H1 (cell line): ENCODE data around the gene ADAD2. TPM values are rescaled to one million over a fixed set of nuclear protein-coding genes. Genes with fewer than 3 reads are reported as not detected.
A peak's percentile ranks its signal among the peaks of the same experiment; 100 is the strongest.

Experiments
- CTCF ChIA-PET: fragments of 300-600 bp; sonication (Branson Sonifier 250); formaldehyde crosslinking; loops from one replicate; lab custom pipeline; 2021; ENCODE audit not compliant: partially characterized antibody; lab: Charles Lee
- POLR2A ChIA-PET: fragments of 300-600 bp; sonication (Branson Sonifier 250); formaldehyde crosslinking; loops from one replicate; lab custom pipeline; 2021; ENCODE audit warnings: inconsistent platforms; ENCODE audit not compliant: partially characterized antibody; lab: Charles Lee
- DNase-seq, 2 experiments: peaks; one replicate each; pipeline versions ENCODE4 v3.0.0 to v3.0.0-alpha.2; 2010 to 2022; ENCODE audit warnings: low spot score in 2 of 2, low read depth in 1 of 2, mixed read lengths in 1 of 2
- FAIRE-seq: peaks from 2 replicates; lab custom pipeline; 2011; peaks lifted over from hg19 to GRCh38; lab: Jason Lieb, UNC
- H2AFZ ChIP-seq: 2 replicates; pipeline ENCODE4 v1.8.1; 2012; ENCODE audit warnings: low read length, inconsistent platforms
- H2AK5ac ChIP-seq: 2 replicates; pipeline ENCODE4 v1.6.1; 2013; ENCODE audit warnings: low read depth, low read length
- H2BK120ac ChIP-seq: replicated peaks from 2 replicates; pipeline ENCODE3; 2013; ENCODE audit warnings: low read depth, low read length, inconsistent platforms
- H2BK12ac ChIP-seq: 2 replicates; pipeline ENCODE4 v1.6.1; 2013; ENCODE audit warnings: low read depth, low read length
- H2BK15ac ChIP-seq: 2 replicates; pipeline ENCODE4 v1.6.1; 2013; ENCODE audit warnings: low read length
- H2BK20ac ChIP-seq: 2 replicates; pipeline ENCODE4 v1.6.1; 2013; ENCODE audit warnings: low read length
- H2BK5ac ChIP-seq: 2 replicates; pipeline ENCODE4 v1.6.1; 2013; ENCODE audit warnings: low read depth, low read length
- H3K14ac ChIP-seq: 2 replicates; pipeline ENCODE4 v1.6.1; 2013; ENCODE audit warnings: inconsistent platforms; ENCODE audit not compliant: insufficient read length
- H3K18ac ChIP-seq: 2 replicates; pipeline ENCODE4 v1.6.1; 2013; ENCODE audit warnings: low read length; ENCODE audit errors: extremely low read depth
- H3K23ac ChIP-seq: 2 replicates; pipeline ENCODE4 v1.6.1; 2013; ENCODE audit warnings: inconsistent platforms; ENCODE audit not compliant: insufficient read length
- H3K23me2 ChIP-seq: 2 replicates; pipeline ENCODE4 v1.6.1; 2013; ENCODE audit warnings: low read depth, low read length
- H3K27ac ChIP-seq: 2 replicates; pipeline ENCODE4 v1.6.1; 2011; ENCODE audit warnings: low read depth, low read length, inconsistent platforms
- H3K27me3 ChIP-seq, 4 experiments: replicated peaks in 1 of 4; 1 replicate in 1 of 4; 2 replicates in 3 of 4; pipeline versions ENCODE4 v1.6.1 to v1.8.1; 2011 to 2013; ENCODE audit warnings: low read length in 3 of 4, mild to moderate bottlenecking in 3 of 4, inconsistent platforms in 2 of 4, mixed read lengths in 2 of 4, moderate library complexity in 1 of 4; ENCODE audit not compliant: control insufficient read depth in 3 of 4, insufficient read depth in 3 of 4; ENCODE audit errors: extremely low read depth in 1 of 4
- H3K36me3 ChIP-seq, 4 experiments: 2 replicates each; pipeline versions ENCODE4 v1.6.1 to v1.8.1; 2011 to 2013; ENCODE audit warnings: mild to moderate bottlenecking in 4 of 4, low read length in 3 of 4, moderate library complexity in 2 of 4, control low read depth in 1 of 4, inconsistent platforms in 1 of 4; ENCODE audit not compliant: insufficient read depth in 4 of 4, control insufficient read depth in 2 of 4
- H3K4ac ChIP-seq: replicated peaks from 2 replicates; pipeline ENCODE3; 2013; ENCODE audit warnings: low read length, low read depth, mixed read lengths, inconsistent platforms; ENCODE audit not compliant: insufficient read length
- H3K4me1 ChIP-seq, 4 experiments: replicated peaks in 1 of 4; 1 replicate in 1 of 4; 2 replicates in 3 of 4; pipeline versions ENCODE4 v1.6.1 to v1.8.1; 2011 to 2013; ENCODE audit warnings: low read length in 3 of 4, inconsistent platforms in 2 of 4, mixed read lengths in 1 of 4; ENCODE audit not compliant: insufficient read depth in 4 of 4, control insufficient read depth in 3 of 4
- H3K4me2 ChIP-seq, 2 experiments: 2 replicates each; pipeline versions ENCODE4 v1.6.1 to v1.8.1; 2011 to 2013; ENCODE audit warnings: low read depth in 2 of 2, low read length in 2 of 2, control low read depth in 1 of 2, inconsistent platforms in 1 of 2, mild to moderate bottlenecking in 1 of 2; ENCODE audit not compliant: insufficient read depth in 1 of 2
- H3K4me3 ChIP-seq, 4 experiments: fragments of 200-600, 300-600 bp in 1 of 4; sonication (generic), shearing (Covaris generic), sonication (Bioruptor Twin) in 1 of 4; 2 replicates each; pipeline versions ENCODE4 v1.5.1 to v1.8.1; 2011 to 2016; ENCODE audit warnings: low read length in 4 of 4, low read depth in 3 of 4, control low read depth in 2 of 4, inconsistent platforms in 2 of 4, mild to moderate bottlenecking in 2 of 4, mixed read lengths in 1 of 4, moderate library complexity in 1 of 4; ENCODE audit not compliant: insufficient read depth in 2 of 4; ENCODE audit errors: extremely low read depth in 1 of 4
- H3K56ac ChIP-seq: replicated peaks from 2 replicates; pipeline ENCODE3; 2013; ENCODE audit warnings: low read depth, mild to moderate bottlenecking, mixed read lengths, low read length, inconsistent platforms; ENCODE audit not compliant: insufficient read length
- H3K79me1 ChIP-seq: 2 replicates; pipeline ENCODE4 v1.6.1; 2013; ENCODE audit warnings: low read depth, low read length, control low read depth
- H3K79me2 ChIP-seq, 2 experiments: 2 replicates each; pipeline versions ENCODE4 v1.6.1 to v1.8.1; 2012 to 2013; ENCODE audit warnings: low read length in 2 of 2, mild to moderate bottlenecking in 2 of 2, inconsistent platforms in 1 of 2; ENCODE audit not compliant: insufficient read depth in 2 of 2, control insufficient read depth in 1 of 2
- H3K9ac ChIP-seq, 4 experiments: replicated peaks in 1 of 4; 1 replicate in 1 of 4; 2 replicates in 3 of 4; pipeline versions ENCODE4 v1.6.1 to v1.8.1; 2011 to 2013; ENCODE audit warnings: low read depth in 3 of 4, low read length in 3 of 4, control low read depth in 2 of 4, mild to moderate bottlenecking in 2 of 4, moderate library complexity in 2 of 4, inconsistent platforms in 1 of 4; ENCODE audit errors: extremely low read depth in 1 of 4
- H3K9me3 ChIP-seq, 2 experiments: 2 replicates each; pipeline versions ENCODE4 v1.6.1 to v1.8.1; 2012 to 2013; ENCODE audit warnings: mild to moderate bottlenecking in 2 of 2, moderate library complexity in 2 of 2, control low read depth in 1 of 2, inconsistent platforms in 1 of 2, low read depth in 1 of 2, low read length in 1 of 2, mixed read lengths in 1 of 2; ENCODE audit not compliant: insufficient read depth in 2 of 2
- H4K20me1 ChIP-seq, 2 experiments: replicated peaks in 1 of 2; 2 replicates each; pipeline versions ENCODE3 to v1.8.1; 2011 to 2013; ENCODE audit warnings: inconsistent platforms in 2 of 2, low read length in 2 of 2, mild to moderate bottlenecking in 1 of 2; ENCODE audit not compliant: insufficient read depth in 2 of 2, control insufficient read depth in 1 of 2
- H4K5ac ChIP-seq: 2 replicates; pipeline ENCODE4 v1.6.1; 2013; ENCODE audit warnings: low read length, low read depth, mixed read lengths, inconsistent platforms; ENCODE audit not compliant: insufficient read length
- H4K8ac ChIP-seq: 2 replicates; pipeline ENCODE4 v1.8.0; 2013; ENCODE audit warnings: mild to moderate bottlenecking, moderate library complexity, low read length, inconsistent platforms; ENCODE audit not compliant: insufficient read depth; ENCODE audit errors: extremely low read depth
- H4K91ac ChIP-seq: replicated peaks from 2 replicates; pipeline ENCODE3; 2013; ENCODE audit warnings: low read length, mixed read lengths, inconsistent platforms; ENCODE audit not compliant: insufficient read length
- CBX5 ChIP-seq: fragments of 300-800, 300-1000 bp; sonication (generic); IDR thresholded peaks from 2 replicates; pipeline ENCODE4 v1.7.1; 2016; ENCODE audit warnings: antibody characterized with exemption, low read length, low read depth
- CEBPB ChIP-seq: IDR thresholded peaks from 2 replicates; pipeline ENCODE4 v1.6.1; 2012; ENCODE audit warnings: low read depth, low read length
- FOSL1 ChIP-seq: IDR thresholded peaks from 2 replicates; pipeline ENCODE4 v1.6.1; 2011; ENCODE audit warnings: mild to moderate bottlenecking, low read depth, low read length, moderate library complexity; ENCODE audit not compliant: insufficient read depth
- JUND ChIP-seq: IDR thresholded peaks from 2 replicates; pipeline ENCODE4 v1.6.1; 2011; ENCODE audit warnings: mild to moderate bottlenecking, improper control_type of control experiment, low read length
- POU5F1 ChIP-seq: IDR thresholded peaks from 2 replicates; pipeline ENCODE4 v1.6.1; 2011; ENCODE audit warnings: low read depth, mild to moderate bottlenecking, low read length, moderate library complexity
- SIX5 ChIP-seq: IDR thresholded peaks from 2 replicates; pipeline ENCODE4 v1.6.1; 2011; ENCODE audit warnings: mild to moderate bottlenecking, low read depth, low read length
- WGBS, 2 experiments: shearing (Covaris generic) in 1 of 2; methylation state at CpG; one replicate each; pipeline versions ENCODE4 v1.1.6 to v1.1.7; 2013 to 2015; ENCODE audit warnings: low lambda C conversion rate in 2 of 2, mixed read lengths in 2 of 2, inconsistent platforms in 1 of 2, low coverage in 1 of 2, missing lambda C conversion rate in 1 of 2; ENCODE audit not compliant: insufficient replicate concordance in 2 of 2, insufficient coverage in 1 of 2, insufficient read length in 1 of 2; ENCODE audit errors: extremely low coverage in 1 of 2, missing lambda C conversion rate in 1 of 2; 5-methylcytosine and 5-hydroxymethylcytosine counted together
- polyA plus RNA-seq, 7 experiments: library from polyadenylated mRNA; depleted of rRNA in 3 of 7; stranded (reverse) in 5 of 7; unstranded in 2 of 7; fragments of >200 nt in 5 of 7; fragments of 200-250 nt in 2 of 7; gene quantifications; 1 replicate in 5 of 7; 2 replicates in 1 of 7; 4 replicates in 1 of 7; pipeline versions ENCODE4 v1.2.1 to v1.2.3, GENCODE V29; 2011 to 2013; ENCODE audit warnings: missing spikeins in 2 of 7, mixed read lengths in 2 of 7
- total RNA-seq: library from RNA; stranded (reverse); fragmentation: NEBNext Ultra II Directional; extraction: Animal tissue kit (Norgen Biotek cat#: 25700); gene quantifications from 2 replicates; pipeline ENCODE4 v1.2.1, GENCODE V29; 2021

Gene ADAD2
- total and polyA plus RNA-seq, 2 of the 8 experiments (the other 6 are each of a cell fraction or from before 2014, with no cell fraction given): 1.2 to 1.3 TPM

- no peak overlapping the region for H3K4me3 ChIP-seq
- no peaks in the 10 kb centered on the region for H3K36me3 ChIP-seq
- FAIRE-seq (no peak), DNase-seq (no peak)
- no peak overlapping the region for H3K4me2 ChIP-seq
- no peak overlapping the region for H3K14ac ChIP-seq
- H2BK15ac ChIP-seq: no peak overlapping the region
- no peaks in the 10 kb centered on the region for H4K20me1 ChIP-seq
- peak overlapping the region; percentile 53; the same call in 1 of the 2 replicates for H2AFZ ChIP-seq
- no peaks in the 10 kb centered on the region for H3K23me2 ChIP-seq
- no peak overlapping the region for H3K56ac ChIP-seq
- no peak overlapping the region for H4K5ac ChIP-seq
- H3K79me2 ChIP-seq: no peaks in the 10 kb centered on the region
- 90% methylated on average over 21 of the region's 21 CpGs; no CpG with 5 or more reads in 1 of the 2 experiments for WGBS, 2 experiments
- H3K4ac ChIP-seq: no peak overlapping the region
- H3K18ac ChIP-seq: no peak overlapping the region
- H2BK120ac ChIP-seq: no peak overlapping the region
- no peaks in the 10 kb centered on the region for H3K9me3 ChIP-seq
- H2BK12ac ChIP-seq: peak overlapping the region; percentile 2; the same call in 1 of the 2 replicates
- H2AK5ac ChIP-seq: no peak overlapping the region
- H3K27ac ChIP-seq: no peak overlapping the region
- H3K23ac ChIP-seq: no peak overlapping the region
- no peak overlapping the region for H3K9ac ChIP-seq
- H4K8ac ChIP-seq: no peak overlapping the region
- no peak overlapping the region for H4K91ac ChIP-seq
- H2BK20ac ChIP-seq: no peak overlapping the region
- TF ChIP-seq POU5F1 (no peak), JUND (no peak), SIX5 (no peak), CBX5 (no peak), FOSL1 (no peak), CEBPB (no peak)
- H2BK5ac ChIP-seq: no peak overlapping the region
- ChIA-PET POLR2A (no interaction called here), CTCF (interaction anchor here (1.0 to 1.1 kb wide), 2 partner anchors 168 to 492 kb away, joined by 3 read pairs; no protein-coding TSS in a partner anchor)
- H3K27me3 ChIP-seq: no peaks in the 10 kb centered on the region; a peak in 1 of 7 replicates
- H3K79me1 ChIP-seq: no peaks in the 10 kb centered on the region
- no peaks in the 10 kb centered on the region; a peak in 1 of 7 replicates for H3K4me1 ChIP-seq
Observed at GRCh38 chr16:84234321-84235241, 43.6 kb downstream of the ADAD2 start.
